Measurements from ENCODE around the gene PSTPIP1. TPM values are rescaled to one million over a fixed set of nuclear protein-coding genes. Genes with fewer than 3 reads are reported as not detected.

PSTPIP1 gene
- total and polyA plus RNA-seq, 9 of the 15 experiments (the other 6 are each of a cell fraction or from before 2014, with no cell fraction given) = not detected

GRCh38 chr15:77026501-77027110 lies 31.7 kb downstream of the PSTPIP1 start:
- DNase-seq (ENCODE audit: extremely low read depth in 1 of 4, low spot score in 3 of 4) (no peak), ATAC-seq (no peak), FAIRE-seq (no peak)
- Histone ChIP-seq H3K9ac (ENCODE audit: insufficient read depth in 1 of 2, low read depth in 2 of 2, low read length in 2 of 2) (no peak overlapping the region; a peak in 1 of 4 replicates), H3K79me2 (ENCODE audit: control insufficient read depth, insufficient read depth, low read length) (no peaks in the 10 kb centered on the region), H2AFZ (ENCODE audit: low read depth, low read length) (no peak overlapping the region), H3K4me1 (replicated peaks in 1 of 2; ENCODE audit: control insufficient read depth in 2 of 2, insufficient read depth in 2 of 2, low read length in 2 of 2) (peaks cover 0 to 48% of the 10 kb centered on the region in 2 experiments; a peak in 2 of 5 replicates), H4K20me1 (replicated peaks; ENCODE audit: control insufficient read depth, insufficient read depth, low read length) (peaks cover 14% of the 10 kb centered on the region; the same call in 1 of the 2 replicates), H3K9me3 (replicated peaks; ENCODE audit: control insufficient read depth, insufficient read depth, low read depth, low read length) (no peaks in the 10 kb centered on the region), H3K36me3 (ENCODE audit: control insufficient read depth, insufficient read depth, low read length) (no peaks in the 10 kb centered on the region), H3K9me1 (ENCODE audit: control insufficient read depth, insufficient read depth, low read length) (no peaks in the 10 kb centered on the region), H3K27me3 (ENCODE audit: control insufficient read depth in 2 of 2, insufficient read depth in 2 of 2, low read length in 2 of 2) (peaks cover 0 to 32% of the 10 kb centered on the region in 2 experiments; a peak in 3 of 5 replicates), H3K27ac (ENCODE audit: extremely low read depth, low read depth, low read length) (no peak overlapping the region), H3K4me2 (ENCODE audit: insufficient read depth, low read length) (no peak overlapping the region), H3K4me3 (no peak overlapping the region)
- no TSS peak for BruUV-seq (replicated peaks)
- intact Hi-C loops (cut with micrococcal nuclease) = loop anchor here (5.0 to 10.0 kb wide), 5 partner anchors 54 to 521 kb away; no protein-coding TSS in a partner anchor
- CTCF ChIA-PET (ENCODE audit: low intra/inter-chr PET ratio) = no interaction called here
- in situ Hi-C loops (cut with MboI) = loop anchor here (5.0 to 10.0 kb wide), 2 partner anchors 478 to 516 kb away; no protein-coding TSS in a partner anchor
- TF ChIP-seq BRF2 (IDR thresholded peaks at IDR 0.05; ENCODE audit: borderline replicate concordance, insufficient read depth, insufficient read length) (no peak), SMARCE1 (IDR thresholded peaks at IDR 0.05) (no peak), SAFB2 (IDR thresholded peaks at IDR 0.05; ENCODE audit: borderline replicate concordance, low read depth, low read length, severe bottlenecking) (no peak), MAFF (IDR thresholded peaks at IDR 0.05; ENCODE audit: low read length) (no peak), XRCC4 (IDR thresholded peaks at IDR 0.05; ENCODE audit: extremely low read depth, insufficient read depth, insufficient read length) (no peak), DMBX1 (CRISPR knock-in tag; IDR thresholded peaks at IDR 0.05; ENCODE audit: borderline replicate concordance) (no peak), AFF1 (IDR thresholded peaks at IDR 0.05; ENCODE audit: low read depth in 1 of 2, partially characterized antibody in 2 of 2) (no peak), LEF1 (IDR thresholded peaks at IDR 0.05) (no peak), ZNF253 (CRISPR knock-in tag; conservative IDR thresholded peaks at IDR 0.05) (no peak), CTCF (IDR thresholded peaks at IDR 0.05 in 2 of 3, conservative IDR thresholded peaks at IDR 0.05 in 1 of 3; ENCODE audit: insufficient read depth in 2 of 3, low read depth in 1 of 3, low read length in 3 of 3) (no peak), POLR2AphosphoS5 (IDR thresholded peaks at IDR 0.05; ENCODE audit: control insufficient read depth, insufficient read depth, low read depth, low read length) (no peak), CCAR2 (IDR thresholded peaks at IDR 0.05; ENCODE audit: low read depth, low read length) (no peak)
- WGBS (ENCODE audit: insufficient coverage, low coverage, missing lambda C conversion rate) = 15% methylated on average over 11 of the region's 12 CpGs
- POLR2A ChIA-PET = interaction anchor here (0.6 kb wide), 3 partner anchors 74 to 594 kb away, joined by 3 to 4 read pairs (median 3); no protein-coding TSS in a partner anchor

All from K562 (cell line).